ENCODE data around the gene C19orf47. TPM values are rescaled to one million over a fixed set of nuclear protein-coding genes. Genes with fewer than 3 reads are reported as not detected.

Gene C19orf47
- total and polyA plus RNA-seq, 2 donors (not counting 3 experiments of a cell fraction or from before 2014, with no cell fraction given), result 16.4 to 27.0 TPM

- DNase-seq (ENCODE audit: low read depth, low spot score) (no peak), FAIRE-seq (no peak)
- BruUV-seq (replicated peaks), result no TSS peak
- Histone ChIP-seq H3K4me1 (ENCODE audit: control insufficient read depth, extremely low read depth, insufficient read depth, low read length) (peaks cover under 1% of the 10 kb centered on the region), H3K27ac (ENCODE audit: insufficient read depth, low read depth, low read length) (no peak overlapping the region), H3K4me3 (replicated peaks in 1 of 3; ENCODE audit: insufficient read depth in 1 of 3, low read depth in 1 of 3, low read length in 3 of 3) (no peak overlapping the region), H3K79me2 (ENCODE audit: control insufficient read depth, insufficient read depth, low read length) (peaks cover 20% of the 10 kb centered on the region), H3K36me3 (ENCODE audit: control insufficient read depth in 2 of 2, extremely low read depth in 1 of 2, insufficient read depth in 2 of 2, low read length in 2 of 2) (no peaks in the 10 kb centered on the region), H3K9me1 (replicated peaks; ENCODE audit: control insufficient read depth, extremely low read depth, insufficient read depth, low read length) (no peaks in the 10 kb centered on the region), H4K20me1 (replicated peaks; ENCODE audit: control insufficient read depth, extremely low read depth, insufficient read depth, low read length) (no peaks in the 10 kb centered on the region), H3K9ac (replicated peaks; ENCODE audit: extremely low read depth, insufficient read depth, low read length) (no peak overlapping the region), H3K4me2 (ENCODE audit: insufficient read depth, low read length) (no peak overlapping the region), H3K9me3 (replicated peaks; ENCODE audit: control insufficient read depth, insufficient read depth, low read length) (no peaks in the 10 kb centered on the region), H2AFZ (ENCODE audit: low read depth, low read length) (no peak overlapping the region), H3K27me3 (ENCODE audit: control insufficient read depth in 2 of 2, insufficient read depth in 2 of 2, low read length in 2 of 2) (no peaks in the 10 kb centered on the region)
- no peak for TF ChIP-seq POLR2A (IDR thresholded peaks at IDR 0.05; ENCODE audit: low read depth, low read length)
- TF ChIP-seq GATA2 (IDR thresholded peaks at IDR 0.05; ENCODE audit: insufficient read depth, insufficient read length, low read depth, low read length), result no peak
- TF ChIP-seq, protein P1, sequence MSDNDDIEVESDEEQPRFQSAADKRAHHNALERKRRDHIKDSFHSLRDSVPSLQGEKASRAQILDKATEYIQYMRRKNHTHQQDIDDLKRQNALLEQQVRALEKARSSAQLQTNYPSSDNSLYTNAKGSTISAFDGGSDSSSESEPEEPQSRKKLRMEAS (IDR thresholded peaks at IDR 0.05; ENCODE audit: insufficient read depth, insufficient read length), result no peak
- no peak for TF ChIP-seq EZH2 (IDR thresholded peaks at IDR 0.05; ENCODE audit: borderline replicate concordance, low read depth, low read length, severe bottlenecking)
- no peak for TF ChIP-seq JUN (IDR thresholded peaks at IDR 0.05; ENCODE audit: borderline replicate concordance, insufficient read depth, insufficient read length, low read depth)
- no peak for TF ChIP-seq MYC (IDR thresholded peaks at IDR 0.05; ENCODE audit: low read depth, low read length)
- TF ChIP-seq FOS (IDR thresholded peaks at IDR 0.05; ENCODE audit: borderline replicate concordance, insufficient read depth, low read length), result no peak
- TF ChIP-seq, protein P2, sequence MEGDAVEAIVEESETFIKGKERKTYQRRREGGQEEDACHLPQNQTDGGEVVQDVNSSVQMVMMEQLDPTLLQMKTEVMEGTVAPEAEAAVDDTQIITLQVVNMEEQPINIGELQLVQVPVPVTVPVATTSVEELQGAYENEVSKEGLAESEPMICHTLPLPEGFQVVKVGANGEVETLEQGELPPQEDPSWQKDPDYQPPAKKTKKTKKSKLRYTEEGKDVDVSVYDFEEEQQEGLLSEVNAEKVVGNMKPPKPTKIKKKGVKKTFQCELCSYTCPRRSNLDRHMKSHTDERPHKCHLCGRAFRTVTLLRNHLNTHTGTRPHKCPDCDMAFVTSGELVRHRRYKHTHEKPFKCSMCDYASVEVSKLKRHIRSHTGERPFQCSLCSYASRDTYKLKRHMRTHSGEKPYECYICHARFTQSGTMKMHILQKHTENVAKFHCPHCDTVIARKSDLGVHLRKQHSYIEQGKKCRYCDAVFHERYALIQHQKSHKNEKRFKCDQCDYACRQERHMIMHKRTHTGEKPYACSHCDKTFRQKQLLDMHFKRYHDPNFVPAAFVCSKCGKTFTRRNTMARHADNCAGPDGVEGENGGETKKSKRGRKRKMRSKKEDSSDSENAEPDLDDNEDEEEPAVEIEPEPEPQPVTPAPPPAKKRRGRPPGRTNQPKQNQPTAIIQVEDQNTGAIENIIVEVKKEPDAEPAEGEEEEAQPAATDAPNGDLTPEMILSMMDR (IDR thresholded peaks at IDR 0.05; ENCODE audit: extremely low read depth in 1 of 2, insufficient read depth in 1 of 2, low read depth in 1 of 2, low read length in 2 of 2), result no peak
- no peak for TF ChIP-seq POLR2AphosphoS5 (IDR thresholded peaks at IDR 0.05; ENCODE audit: insufficient read depth, low read depth, low read length)
- ChIA-PET POLR2A (no interaction called here), CTCF (interaction anchor here (2.1 kb wide), 1 partner anchor 37 kb away, joined by 4 read pairs; no protein-coding TSS in a partner anchor)
- intact Hi-C loops (cut with micrococcal nuclease) (no loop called here), dilution Hi-C loops (cut with MboI; ENCODE audit: extremely low pct_ligation_motif_present, low sequenced_read_pairs) (no loop called here)
Observed at GRCh38 chr19:40341601-40342482, 6.4 kb downstream of the C19orf47 start.

All from endothelial cell of umbilical vein (primary cell).